HG03354 (cell line): ENCODE results near the gene CCDC47.
"Not testable (repeated sequence)": the region's sequence is repeated elsewhere in the genome, so short reads cannot be mapped to it uniquely, and the experiment has no call there.

Source experiments
- ATAC-seq: cut with Tn5 transposase; IDR thresholded peaks from one replicate; pipeline ENCODE4 v1.9.1; 2021; ENCODE audit warnings: mild to moderate bottlenecking; ENCODE audit not compliant: unreplicated experiment, poor library complexity, severe bottlenecking

Gene CCDC47

DNA sequence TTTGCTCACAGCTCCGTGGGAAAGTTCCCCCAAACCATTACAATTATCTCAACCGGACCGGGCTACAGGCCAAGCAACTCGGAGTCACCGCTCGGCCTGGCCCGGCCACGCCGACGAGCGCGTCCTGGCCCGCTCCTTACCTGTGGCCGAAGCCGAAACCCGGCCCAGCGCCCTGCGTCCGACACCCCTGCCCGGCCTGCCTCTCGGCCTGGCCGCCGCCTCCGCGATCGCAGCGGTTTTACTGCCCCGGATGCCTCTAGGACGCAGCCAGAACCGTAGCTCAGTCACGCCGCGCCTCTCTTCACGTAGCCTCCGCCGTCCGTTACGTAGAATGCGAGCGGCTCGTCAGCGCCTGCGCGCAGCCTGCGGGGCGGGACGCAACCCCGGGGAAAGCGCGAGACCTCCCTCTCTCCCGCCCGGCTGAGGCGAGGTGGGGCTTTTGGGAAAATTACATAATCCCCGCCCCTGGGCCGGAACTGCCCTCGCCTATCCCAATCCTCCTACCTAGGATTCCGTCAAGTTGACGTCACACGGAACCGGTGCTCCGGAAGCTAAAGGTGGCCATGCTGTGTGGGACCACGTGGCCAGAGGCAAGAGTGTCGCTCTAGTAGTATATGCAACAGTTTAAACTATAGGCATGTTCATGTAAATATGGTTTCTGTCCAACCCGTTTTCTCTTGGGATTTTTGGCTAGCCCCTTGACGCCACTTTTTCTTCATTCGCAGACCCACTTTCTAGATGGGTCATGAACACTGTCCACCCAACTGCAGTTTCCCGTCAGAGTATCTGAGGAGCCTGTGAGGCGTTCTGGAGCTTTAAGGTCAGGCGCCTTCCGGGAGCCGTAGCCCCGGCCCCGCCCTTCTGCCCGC is at the start of gene CCDC47:
Gene CCDC47, minus strand, starts transcription at position 326 of the 869 bp plus-strand sequence. CDS start 7,422 bp downstream, outside the sequence.
- peak; percentile 90 for ATAC-seq

- ATAC-seq, result no peak
These were observed 49.1 kb upstream of the CCDC47 start for GRCh38 chr17:63822537-63822936.

DNA sequence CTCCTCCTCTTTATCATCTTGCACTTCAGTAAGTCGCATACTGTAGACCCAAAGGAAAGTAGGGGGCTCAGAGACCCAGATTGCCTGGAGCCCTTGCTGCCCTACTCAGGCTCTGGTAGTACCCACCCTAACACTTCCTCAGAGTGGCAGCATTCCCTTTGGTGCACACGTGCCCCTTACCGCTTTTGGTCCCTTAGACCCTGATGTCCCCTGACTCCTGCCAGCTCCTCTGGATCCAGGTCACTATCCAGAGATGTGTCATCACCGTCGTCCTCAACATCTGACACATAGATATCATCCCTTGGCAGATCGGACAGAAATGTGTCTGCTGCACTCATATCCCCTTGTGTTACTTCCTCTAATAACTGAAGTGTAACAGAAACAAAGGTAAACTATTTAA is 48.4 kb upstream of the CCDC47 start:
- ATAC-seq, result no peak

- ATAC-seq, result no peak
These were observed 47.7 kb upstream of the CCDC47 start for GRCh38 chr17:63820963-63821561.

DNA sequence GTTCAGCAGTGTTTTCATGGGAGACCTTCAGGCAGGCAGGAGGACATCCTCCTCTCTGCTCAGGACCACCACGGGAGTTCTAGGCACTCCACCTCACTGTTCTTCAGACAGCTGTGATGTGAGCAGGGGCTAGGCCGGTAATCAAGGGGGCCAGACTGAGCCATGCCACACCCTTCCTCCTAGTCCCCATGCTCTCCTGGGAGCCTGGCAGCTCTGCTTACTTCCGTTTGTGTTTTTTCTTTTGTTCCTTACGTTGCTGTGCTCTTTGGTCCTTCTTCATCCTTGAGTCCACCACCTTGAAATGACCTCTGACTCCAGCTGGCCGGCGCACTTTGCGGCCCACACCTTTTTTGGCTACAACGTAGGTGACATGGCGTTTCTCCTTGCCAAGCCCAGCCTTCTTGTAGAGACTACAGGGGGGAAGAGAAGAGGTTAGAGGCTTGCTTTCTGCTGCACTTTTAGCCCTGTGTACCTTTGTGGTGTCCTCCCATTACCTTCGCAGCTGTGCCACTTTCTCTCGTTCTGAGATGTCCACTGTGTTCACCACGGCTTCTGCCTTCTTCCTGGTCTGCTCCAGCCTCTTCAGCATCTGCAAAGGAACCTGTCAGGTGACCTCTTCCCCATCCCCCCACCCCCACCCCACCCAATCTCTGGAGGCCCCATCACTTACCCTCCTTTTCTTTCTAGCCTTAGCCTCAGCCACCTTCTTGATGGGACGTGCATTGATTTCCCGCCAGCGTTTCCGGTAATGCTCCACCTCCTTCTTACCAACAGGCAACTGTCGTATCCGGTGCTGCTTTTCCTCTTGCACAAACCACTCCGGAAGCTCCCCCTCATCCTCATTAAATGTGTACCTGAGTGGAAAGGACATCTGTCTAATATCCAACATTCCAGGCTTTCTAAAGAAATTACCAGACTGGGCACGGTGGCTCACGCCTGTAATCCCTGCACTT is 46.5 kb upstream of the CCDC47 start:
- ATAC-seq, result no peak

- no peak for ATAC-seq
These were observed 45.7 kb upstream of the CCDC47 start for GRCh38 chr17:63819131-63819530.

- no peak for ATAC-seq
These were observed 44.5 kb upstream of the CCDC47 start for GRCh38 chr17:63817736-63818385.

GRCh38 chr17:63816669-63817068 is 43.3 kb upstream of the CCDC47 start:
- no peak for ATAC-seq

GRCh38 chr17:63816123-63816522 is 42.7 kb upstream of the CCDC47 start:
- no peak for ATAC-seq

GRCh38 chr17:63809970-63810369 is 36.6 kb upstream of the CCDC47 start:
- ATAC-seq, result no peak

- ATAC-seq, result no peak
These were observed 32.2 kb upstream of the CCDC47 start for GRCh38 chr17:63805591-63805990.

GRCh38 chr17:63804328-63804727 is 30.9 kb upstream of the CCDC47 start:
- no peak for ATAC-seq

- no peak for ATAC-seq
These were observed 27.4 kb upstream of the CCDC47 start for GRCh38 chr17:63800783-63801182.

- no peak for ATAC-seq
These were observed 25.2 kb upstream of the CCDC47 start for GRCh38 chr17:63798572-63799106.

DNA sequence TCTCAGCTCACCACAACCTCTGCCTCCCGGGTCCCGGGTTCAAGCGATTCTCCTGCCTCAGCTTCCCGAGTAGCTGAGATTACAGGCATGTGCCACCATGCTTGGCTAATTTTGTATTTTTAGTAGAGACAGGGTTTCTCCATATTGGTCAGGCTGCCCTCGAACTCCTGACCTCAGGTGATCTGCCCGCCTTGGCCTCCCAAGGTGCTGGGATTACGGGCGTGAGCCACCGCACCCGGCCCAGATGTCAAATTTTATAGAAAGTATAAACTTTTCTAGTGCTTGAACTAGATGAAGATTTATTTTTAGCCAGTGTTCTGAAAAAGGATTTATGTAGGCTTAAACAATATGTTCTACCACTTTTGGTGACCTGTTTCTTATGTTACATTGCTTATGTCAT is 23.0 kb upstream of the CCDC47 start:
- not testable (repeated sequence) for ATAC-seq

- ATAC-seq, result no peak
These were observed 18.8 kb upstream of the CCDC47 start for GRCh38 chr17:63792055-63792729.

DNA sequence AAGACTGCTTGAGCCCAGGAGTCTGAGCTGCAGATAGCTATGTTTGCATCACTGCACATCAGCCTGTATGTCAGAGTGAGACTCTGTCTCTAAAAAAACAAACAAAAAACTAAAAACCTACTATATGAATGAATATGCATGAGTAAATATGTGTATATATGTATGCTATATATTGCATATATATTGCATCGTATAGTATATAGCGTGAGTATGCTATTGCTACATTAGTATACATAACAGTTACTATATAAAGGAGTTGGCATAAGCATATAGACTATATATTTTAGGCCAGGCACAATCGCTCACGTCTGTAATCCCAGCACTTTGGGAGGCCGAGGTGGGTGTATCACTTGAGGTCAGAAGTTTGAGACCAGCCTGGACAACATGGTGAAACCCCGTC is 16.7 kb upstream of the CCDC47 start:
- no peak for ATAC-seq

DNA sequence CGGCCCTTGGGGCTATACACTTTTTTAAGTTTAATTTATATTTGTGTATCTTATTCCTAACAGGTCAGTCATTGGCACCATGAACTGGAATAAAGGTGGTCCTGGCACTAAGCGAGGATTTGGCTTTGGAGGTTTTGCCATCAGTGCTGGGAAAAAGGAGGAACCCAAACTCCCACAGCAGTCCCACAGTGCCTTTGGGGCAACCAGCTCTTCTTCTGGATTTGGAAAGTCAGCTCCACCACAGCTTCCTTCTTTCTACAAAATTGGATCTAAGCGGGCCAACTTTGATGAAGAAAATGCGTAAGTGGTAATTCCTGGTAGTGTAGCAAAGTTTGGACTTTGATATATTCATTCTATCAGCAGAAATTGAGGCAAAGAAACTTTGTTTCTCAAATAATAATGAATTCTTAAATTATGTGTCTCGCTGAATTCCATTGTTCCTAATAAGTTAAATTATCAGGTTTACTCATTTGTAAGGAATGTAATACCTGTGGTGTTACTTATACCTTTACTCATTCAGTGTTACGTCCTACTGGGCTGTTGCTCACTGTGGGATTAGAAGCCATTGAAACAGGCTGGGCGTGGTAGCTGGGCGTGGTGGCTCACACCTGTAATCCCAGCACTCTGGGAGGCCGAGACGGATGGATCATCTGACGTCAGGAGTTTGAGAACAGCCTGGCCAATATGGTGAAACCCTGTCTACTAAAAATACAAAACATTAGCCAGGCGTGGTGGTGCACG is 13.7 kb upstream of the CCDC47 start:
- no peak for ATAC-seq
